WTC11 (cell line): ENCODE measurements around the gene LAT.

Experiments used
- ATF3 ChIP-seq: sonication (generic); formaldehyde crosslinking; conservative IDR thresholded peaks from 2 replicates; pipeline ENCODE4 v1.8.1; 2022; ENCODE audit warnings: mild to moderate bottlenecking, missing genetic modification reagents
- CREM ChIP-seq: sonication (generic); formaldehyde crosslinking; IDR thresholded peaks from 2 replicates; pipeline ENCODE4 v1.8.1; 2022; ENCODE audit warnings: mild to moderate bottlenecking, missing genetic modification reagents, moderate library complexity
- CTCF ChIP-seq: fragments of 200-600 bp; IDR thresholded peaks from 2 replicates; pipeline ENCODE4 v1.8.0; 2022; ENCODE audit warnings: antibody characterized with exemption
- GABPB1 ChIP-seq: sonication (generic); formaldehyde crosslinking; IDR thresholded peaks from 2 replicates; pipeline ENCODE4 v1.8.1; 2023; ENCODE audit warnings: mild to moderate bottlenecking, missing genetic modification reagents
- HMGXB4 ChIP-seq: sonication (generic); formaldehyde crosslinking; IDR thresholded peaks from 2 replicates; pipeline ENCODE4 v1.8.1; 2023; ENCODE audit warnings: mild to moderate bottlenecking, moderate library complexity, missing genetic modification reagents
- NFYB ChIP-seq: sonication (generic); formaldehyde crosslinking; conservative IDR thresholded peaks from 2 replicates; pipeline ENCODE4 v1.8.0; 2022; ENCODE audit warnings: low read depth, missing genetic modification reagents
- RORB ChIP-seq: fragments of 250-450 bp; sonication (Bioruptor Pico); IDR thresholded peaks from 2 replicates; pipeline ENCODE4 v1.9.0; 2021; ENCODE audit warnings: mild to moderate bottlenecking
- SP1 ChIP-seq: sonication (generic); formaldehyde crosslinking; conservative IDR thresholded peaks from 2 replicates; pipeline ENCODE4 v1.8.1; 2022; ENCODE audit warnings: missing genetic modification reagents
- ZNF416 ChIP-seq: fragments of 250-450 bp; sonication (Bioruptor Pico); IDR thresholded peaks from 2 replicates; pipeline ENCODE4 v1.9.0; 2021; ENCODE audit warnings: mild to moderate bottlenecking, inconsistent platforms

- TF ChIP-seq NFYB (no peak), HMGXB4 (CRISPR knock-in tag) (no peak), CTCF (no peak), ATF3 (no peak), GABPB1 (CRISPR knock-in tag) (no peak), RORB (CRISPR knock-in tag) (no peak), CREM (CRISPR knock-in tag) (no peak), SP1 (CRISPR knock-in tag) (no peak), ZNF416 (CRISPR knock-in tag) (no peak)
These were observed 48.1 kb upstream of the LAT start for GRCh38 chr16:28936784-28937155.
